K562 (cell line): ENCODE results near the gene DENND6B. TPM values are rescaled to one million over a fixed set of nuclear protein-coding genes. Genes with fewer than 3 reads are reported as not detected.

Experiments
- BRD4 ChIP-seq: fragments of 200-600 bp; sonication (generic); IDR thresholded peaks from 2 replicates; pipeline ENCODE4 v1.6.1; 2017; ENCODE audit warnings: inconsistent platforms
- CBX1 ChIP-seq: sonication (generic); IDR thresholded peaks from 2 replicates; pipeline ENCODE4 v1.6.1; 2016; ENCODE audit warnings: antibody characterized with exemption, low read depth, mild to moderate bottlenecking
- HDAC6 ChIP-seq: IDR thresholded peaks from 2 replicates; pipeline ENCODE4 v1.6.1; 2012; ENCODE audit warnings: low read depth, mild to moderate bottlenecking, control low read depth, inconsistent platforms, low read length, moderate library complexity
- HEY1 ChIP-seq: fragments of 250-450 bp; sonication (Bioruptor Pico); IDR thresholded peaks from 2 replicates; pipeline ENCODE4 v1.5.0; 2020; ENCODE audit warnings: mild to moderate bottlenecking, moderate library complexity, borderline replicate concordance
- HIVEP1 ChIP-seq: fragments of 250-450 bp; sonication (Bioruptor Pico); IDR thresholded peaks from 2 replicates; pipeline ENCODE4 v1.4.0; 2020; ENCODE audit warnings: mild to moderate bottlenecking
- HMGN3 ChIP-seq: IDR thresholded peaks from 2 replicates; pipeline ENCODE4 v1.6.1; 2011; ENCODE audit warnings: borderline replicate concordance, low read depth, mild to moderate bottlenecking, mixed read lengths, low read length; ENCODE audit not compliant: insufficient read length; ENCODE audit errors: extremely low read depth
- HNRNPK ChIP-seq: fragments of 200-400 bp; formaldehyde crosslinking; IDR thresholded peaks from one replicate; pipeline ENCODE4 v1.6.1; 2018; ENCODE audit warnings: mild to moderate bottlenecking, low read depth, low read length; ENCODE audit not compliant: poor library complexity, severe bottlenecking
- ID3 ChIP-seq, 2 experiments: fragments of 250-450 bp in 1 of 2; fragments of 450-650 bp in 1 of 2; sonication (Bioruptor Pico) in 1 of 2; IDR thresholded peaks; 2 replicates each; pipeline versions ENCODE4 v1.6.1 to v1.8.0; 2016 to 2021; ENCODE audit warnings: mild to moderate bottlenecking in 2 of 2, moderate library complexity in 2 of 2, missing compliant biosample characterization in 1 of 2, missing genetic modification characterization in 1 of 2
- KDM1A ChIP-seq, 2 experiments: fragments of 450-650 bp; IDR thresholded peaks; 2 replicates each; pipeline ENCODE4 v1.6.1; 2016; ENCODE audit warnings: mild to moderate bottlenecking in 2 of 2
- KLF10 ChIP-seq: fragments of 250-450 bp; sonication (Bioruptor Pico); IDR thresholded peaks from 2 replicates; pipeline ENCODE4 v1.6.1; 2021; ENCODE audit warnings: matching md5 sums
- MAFF ChIP-seq: IDR thresholded peaks from 2 replicates; pipeline ENCODE4 v1.6.1; 2012; ENCODE audit warnings: low read length, improper control_type of control experiment
- MAX ChIP-seq: sonication (generic); formaldehyde crosslinking; IDR thresholded peaks from 2 replicates; pipeline ENCODE4 v1.9.0; 2022; ENCODE audit warnings: mild to moderate bottlenecking, missing genetic modification reagents
- NFYB ChIP-seq: IDR thresholded peaks from 2 replicates; pipeline ENCODE4 v1.6.1; 2011; ENCODE audit warnings: mild to moderate bottlenecking, moderate library complexity; ENCODE audit not compliant: insufficient read length; ENCODE audit errors: extremely low read depth
- PURB ChIP-seq: sonication (generic); formaldehyde crosslinking; IDR thresholded peaks from 2 replicates; pipeline ENCODE4 v1.9.0; 2021; ENCODE audit warnings: low read depth, mild to moderate bottlenecking, missing genetic modification reagents
- SETDB1 ChIP-seq: IDR thresholded peaks from one replicate; pipeline ENCODE4 v1.6.1; 2012; ENCODE audit warnings: low read length, control low read depth, inconsistent platforms
- SMAD2 ChIP-seq: fragments of 150-350 bp; IDR thresholded peaks from 2 replicates; pipeline ENCODE4 v1.6.1; 2014; ENCODE audit warnings: low read depth, mild to moderate bottlenecking, low read length
- SRSF3 ChIP-seq: fragments of 200-400 bp; formaldehyde crosslinking; IDR thresholded peaks from 2 replicates; pipeline ENCODE4 v1.6.1; 2016; ENCODE audit warnings: mild to moderate bottlenecking, low read length, moderate library complexity; ENCODE audit not compliant: insufficient read depth
- STAT5A ChIP-seq: IDR thresholded peaks from 2 replicates; pipeline ENCODE4 v1.6.1; 2012; ENCODE audit warnings: low read length, inconsistent platforms, borderline replicate concordance
- ZBTB1 ChIP-seq: sonication (generic); formaldehyde crosslinking; IDR thresholded peaks from 2 replicates; pipeline ENCODE4 v1.8.1; 2023; ENCODE audit warnings: missing genetic modification reagents, low read depth, mild to moderate bottlenecking, borderline replicate concordance
- ZNF695 ChIP-seq: fragments of 450-650 bp; formaldehyde crosslinking; IDR thresholded peaks from 2 replicates; pipeline ENCODE4 v1.4.0; 2020; ENCODE audit warnings: mild to moderate bottlenecking, moderate library complexity
- polyA plus RNA-seq, 8 experiments: library from polyadenylated mRNA; depleted of rRNA in 4 of 8; stranded (reverse) in 5 of 8; unstranded in 3 of 8; fragments of >200 nt; fragmentation: Nextera tagmentation in 2 of 8; fragmentation: Illumina TruSeq in 1 of 8; extraction: Ambion mirVana in 2 of 8; extraction: Trizol in 1 of 8; gene quantifications; 2 replicates each; pipeline versions ENCODE4 v1.2.1 to v1.2.3, GENCODE V29; 2011 to 2014; ENCODE audit warnings: inconsistent platforms in 1 of 8, missing spikeins in 1 of 8
- total RNA-seq, 7 experiments: library from RNA; depleted of rRNA in 6 of 7; stranded (reverse); fragments of >200 nt in 6 of 7; fragmentation: Illumina TruSeq in 2 of 7; extraction: Trizol in 2 of 7; gene quantifications; 2 replicates each; pipeline versions ENCODE4 v1.2.1 to v1.2.3, GENCODE V29; 2011 to 2021; ENCODE audit warnings: low replicate concordance in 1 of 7
- TF ChIP-seq, protein P1 (sequence below): fragments of 450-650 bp; formaldehyde crosslinking; IDR thresholded peaks from 2 replicates; pipeline ENCODE4 v1.4.0; 2022; ENCODE audit warnings: mild to moderate bottlenecking, moderate library complexity
- TF ChIP-seq, protein P2 (sequence below), 3 experiments: fragments of 200-800 bp in 1 of 3; sonication (Bioruptor generic) in 1 of 3; sonication (generic) in 1 of 3; formaldehyde crosslinking in 1 of 3; IDR thresholded peaks; 2 replicates each; pipeline versions ENCODE4 v1.6.1 to v1.8.0; 2016 to 2022; ENCODE audit warnings: mild to moderate bottlenecking in 2 of 3, missing compliant biosample characterization in 2 of 3, missing genetic modification characterization in 2 of 3, missing genetic modification reagents in 1 of 3
- TF ChIP-seq, protein P3 (sequence below), 2 experiments: fragments of 450-650 bp; IDR thresholded peaks; 2 replicates each; pipeline ENCODE4 v1.6.1; 2016

Gene DENND6B
- total and polyA plus RNA-seq, 9 of the 15 experiments (the other 6 are each of a cell fraction or from before 2014, with no cell fraction given), result 0.07 to 3.7 (median 1.5) TPM

DNA sequence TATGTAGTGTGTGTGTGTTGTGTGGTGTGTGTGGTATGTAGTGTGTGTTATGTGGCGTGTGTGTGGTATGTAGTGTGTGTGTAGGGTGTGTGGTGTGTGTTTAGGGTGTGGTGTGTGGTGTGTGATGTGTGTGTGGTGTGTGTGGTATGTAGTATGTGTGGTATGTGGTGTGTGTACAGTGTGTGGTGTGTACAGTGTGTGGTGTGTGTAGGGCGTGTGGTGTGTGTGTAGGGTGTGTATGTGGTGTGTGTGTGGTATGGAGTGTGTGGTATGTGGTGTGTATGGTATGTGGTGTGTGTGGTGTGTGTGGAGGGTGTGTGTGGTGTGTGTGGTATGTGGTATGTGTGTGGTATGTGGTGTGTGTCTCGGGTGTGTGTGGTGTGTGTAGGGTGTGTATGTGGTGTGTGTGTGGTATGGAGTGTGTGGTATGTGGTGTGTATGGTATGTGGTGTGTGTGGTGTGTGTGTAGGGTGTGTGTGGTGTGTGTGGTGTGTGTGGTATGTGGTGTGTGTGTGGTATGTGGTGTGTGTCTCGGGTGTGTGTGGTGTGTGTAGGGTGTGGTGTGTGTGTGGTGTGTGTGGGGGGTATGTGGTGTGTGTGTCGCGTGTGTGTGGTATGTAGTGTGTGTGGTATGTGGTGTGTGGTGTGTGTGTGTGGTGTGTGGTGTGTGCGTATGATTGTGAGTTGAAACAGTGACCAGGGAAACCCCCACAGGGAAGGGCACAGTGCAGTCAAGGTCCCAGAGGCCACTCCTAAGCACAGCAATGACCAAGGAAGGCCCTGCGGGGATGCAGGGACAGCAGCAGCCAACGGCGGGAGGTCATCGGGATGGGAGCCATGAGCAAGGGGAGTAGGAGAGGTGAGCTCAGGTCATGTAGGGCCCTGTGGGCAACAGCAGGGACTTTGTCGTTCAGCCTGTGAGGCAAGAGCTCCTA lies 13.4 kb upstream of the DENND6B start (continued):
- TF ChIP-seq ZBTB1 (CRISPR knock-in tag) (no peak), HMGN3 (no peak), MAFF (no peak), BRD4 (no peak), SETDB1 (no peak), ZNF695 (CRISPR knock-in tag) (no peak), KLF10 (CRISPR knock-in tag) (no peak), MAX (CRISPR knock-in tag) (no peak), CBX1 (0 out of 2 replicates have a peak, but pooled peaks have one; percentile 20), HDAC6 (no peak), PURB (no peak), NFYB (no peak), ID3 (CRISPR knock-in tag; IDR thresholded peaks at IDR 0.05) (no peak), ID3 (tag; IDR thresholded peaks at IDR 0.05) (no peak), HEY1 (no peak), KDM1A (IDR thresholded peaks at IDR 0.05) (0 out of 4 replicates have a peak, but pooled peaks of 1 of the 2 experiments have one; percentile 20), SMAD2 (no peak), HNRNPK (no peak), STAT5A (no peak), SRSF3 (no peak), HIVEP1 (CRISPR knock-in tag) (no peak)
- TF ChIP-seq, protein P1, sequence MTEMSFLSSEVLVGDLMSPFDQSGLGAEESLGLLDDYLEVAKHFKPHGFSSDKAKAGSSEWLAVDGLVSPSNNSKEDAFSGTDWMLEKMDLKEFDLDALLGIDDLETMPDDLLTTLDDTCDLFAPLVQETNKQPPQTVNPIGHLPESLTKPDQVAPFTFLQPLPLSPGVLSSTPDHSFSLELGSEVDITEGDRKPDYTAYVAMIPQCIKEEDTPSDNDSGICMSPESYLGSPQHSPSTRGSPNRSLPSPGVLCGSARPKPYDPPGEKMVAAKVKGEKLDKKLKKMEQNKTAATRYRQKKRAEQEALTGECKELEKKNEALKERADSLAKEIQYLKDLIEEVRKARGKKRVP, result no peak
- TF ChIP-seq, protein P2, sequence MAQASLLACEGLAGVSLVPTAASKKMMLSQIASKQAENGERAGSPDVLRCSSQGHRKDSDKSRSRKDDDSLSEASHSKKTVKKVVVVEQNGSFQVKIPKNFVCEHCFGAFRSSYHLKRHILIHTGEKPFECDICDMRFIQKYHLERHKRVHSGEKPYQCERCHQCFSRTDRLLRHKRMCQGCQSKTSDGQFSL (CRISPR knock-in tag; IDR thresholded peaks at IDR 0.05), result peak; percentile 61; the same call in 1 of the 2 replicates
- TF ChIP-seq, protein P2 (tag; IDR thresholded peaks at IDR 0.05), result no peak
- TF ChIP-seq, protein P3, sequence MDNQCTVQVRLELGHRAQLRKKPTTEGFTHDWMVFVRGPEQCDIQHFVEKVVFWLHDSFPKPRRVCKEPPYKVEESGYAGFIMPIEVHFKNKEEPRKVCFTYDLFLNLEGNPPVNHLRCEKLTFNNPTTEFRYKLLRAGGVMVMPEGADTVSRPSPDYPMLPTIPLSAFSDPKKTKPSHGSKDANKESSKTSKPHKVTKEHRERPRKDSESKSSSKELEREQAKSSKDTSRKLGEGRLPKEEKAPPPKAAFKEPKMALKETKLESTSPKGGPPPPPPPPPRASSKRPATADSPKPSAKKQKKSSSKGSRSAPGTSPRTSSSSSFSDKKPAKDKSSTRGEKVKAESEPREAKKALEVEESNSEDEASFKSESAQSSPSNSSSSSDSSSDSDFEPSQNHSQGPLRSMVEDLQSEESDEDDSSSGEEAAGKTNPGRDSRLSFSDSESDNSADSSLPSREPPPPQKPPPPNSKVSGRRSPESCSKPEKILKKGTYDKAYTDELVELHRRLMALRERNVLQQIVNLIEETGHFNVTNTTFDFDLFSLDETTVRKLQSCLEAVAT (IDR thresholded peaks at IDR 0.05), result no peak
